Measurements from ENCODE around the gene ZHX3.

The ZHX3 gene

GRCh38 chr20:41304424-41305079, 13.0 kb downstream of the ZHX3 start:
- TF ChIP-seq, protein P1, sequence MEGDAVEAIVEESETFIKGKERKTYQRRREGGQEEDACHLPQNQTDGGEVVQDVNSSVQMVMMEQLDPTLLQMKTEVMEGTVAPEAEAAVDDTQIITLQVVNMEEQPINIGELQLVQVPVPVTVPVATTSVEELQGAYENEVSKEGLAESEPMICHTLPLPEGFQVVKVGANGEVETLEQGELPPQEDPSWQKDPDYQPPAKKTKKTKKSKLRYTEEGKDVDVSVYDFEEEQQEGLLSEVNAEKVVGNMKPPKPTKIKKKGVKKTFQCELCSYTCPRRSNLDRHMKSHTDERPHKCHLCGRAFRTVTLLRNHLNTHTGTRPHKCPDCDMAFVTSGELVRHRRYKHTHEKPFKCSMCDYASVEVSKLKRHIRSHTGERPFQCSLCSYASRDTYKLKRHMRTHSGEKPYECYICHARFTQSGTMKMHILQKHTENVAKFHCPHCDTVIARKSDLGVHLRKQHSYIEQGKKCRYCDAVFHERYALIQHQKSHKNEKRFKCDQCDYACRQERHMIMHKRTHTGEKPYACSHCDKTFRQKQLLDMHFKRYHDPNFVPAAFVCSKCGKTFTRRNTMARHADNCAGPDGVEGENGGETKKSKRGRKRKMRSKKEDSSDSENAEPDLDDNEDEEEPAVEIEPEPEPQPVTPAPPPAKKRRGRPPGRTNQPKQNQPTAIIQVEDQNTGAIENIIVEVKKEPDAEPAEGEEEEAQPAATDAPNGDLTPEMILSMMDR (IDR thresholded peaks at IDR 0.05): no peak
- no peak overlapping the region for H3K27ac ChIP-seq
- no peak overlapping the region for H3K9ac ChIP-seq
- H3K4me2 ChIP-seq (ENCODE audit: low read length): no peak overlapping the region
- H3K36me3 ChIP-seq (ENCODE audit: control insufficient read depth, insufficient read depth, low read length): no peaks in the 10 kb centered on the region
- peaks cover 26% of the 10 kb centered on the region for H3K4me1 ChIP-seq
- H3K4me3 ChIP-seq (ENCODE audit: low read depth, low read length): no peak overlapping the region
- H3K79me2 ChIP-seq: peaks cover 38% of the 10 kb centered on the region
- H3K9me3 ChIP-seq (ENCODE audit: control insufficient read depth, low read length): no peaks in the 10 kb centered on the region
- no peak overlapping the region for H2AFZ ChIP-seq
- no peaks in the 10 kb centered on the region for H3K27me3 ChIP-seq (ENCODE audit: control insufficient read depth, insufficient read depth, low read length)

GRCh38 chr20:41304002-41304401, 13.5 kb downstream of the ZHX3 start:
- Histone ChIP-seq H3K4me3 (ENCODE audit: low read depth, low read length) (no peak overlapping the region), H3K36me3 (ENCODE audit: control insufficient read depth, insufficient read depth, low read length) (no peaks in the 10 kb centered on the region), H3K4me1 (peaks cover 26% of the 10 kb centered on the region), H2AFZ (no peak overlapping the region), H3K9me3 (ENCODE audit: control insufficient read depth, low read length) (no peaks in the 10 kb centered on the region), H3K9ac (no peak overlapping the region), H3K27ac (no peak overlapping the region), H3K79me2 (peaks cover 38% of the 10 kb centered on the region), H3K27me3 (ENCODE audit: control insufficient read depth, insufficient read depth, low read length) (no peaks in the 10 kb centered on the region), H3K4me2 (ENCODE audit: low read length) (no peak overlapping the region)
- TF ChIP-seq, protein P1 (IDR thresholded peaks at IDR 0.05): no peak

DNA sequence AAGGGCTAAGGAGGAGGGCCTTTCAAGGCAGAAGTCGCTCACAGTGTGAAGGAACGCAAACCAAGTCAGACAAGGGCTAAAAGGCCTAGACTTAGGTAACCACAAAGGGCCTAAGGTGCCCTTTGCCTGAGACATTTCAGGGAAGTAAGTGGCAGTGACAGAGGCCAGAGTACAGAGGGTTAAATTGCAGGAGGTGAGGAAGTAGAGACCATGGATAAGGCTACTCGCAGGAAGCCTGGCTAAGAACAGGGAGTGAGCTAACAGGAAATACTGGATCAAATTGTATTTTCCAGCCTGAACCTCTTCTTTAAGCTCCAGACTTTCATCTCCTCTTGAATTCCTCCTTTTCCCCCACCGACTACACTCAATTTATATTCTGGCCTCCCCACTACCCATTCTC, 16.6 kb downstream of the ZHX3 start:
- TF ChIP-seq, protein P1 (IDR thresholded peaks at IDR 0.05): no peak
- Histone ChIP-seq H3K27me3 (ENCODE audit: control insufficient read depth, insufficient read depth, low read length) (no peaks in the 10 kb centered on the region), H3K27ac (peak overlapping the region; percentile 61), H3K9me3 (ENCODE audit: control insufficient read depth, low read length) (no peaks in the 10 kb centered on the region), H3K4me3 (ENCODE audit: low read depth, low read length) (no peak overlapping the region), H3K9ac (no peak overlapping the region), H3K4me2 (ENCODE audit: low read length) (peak overlapping the region; percentile 39), H3K79me2 (peaks cover 33% of the 10 kb centered on the region), H3K36me3 (ENCODE audit: control insufficient read depth, insufficient read depth, low read length) (no peaks in the 10 kb centered on the region), H3K4me1 (peaks cover 20% of the 10 kb centered on the region), H2AFZ (peak overlapping the region; percentile 21)

- Histone ChIP-seq H3K36me3 (ENCODE audit: control insufficient read depth, insufficient read depth, low read length) (no peaks in the 10 kb centered on the region), H3K27me3 (ENCODE audit: control insufficient read depth, insufficient read depth, low read length) (no peaks in the 10 kb centered on the region), H3K79me2 (peaks cover 36% of the 10 kb centered on the region), H3K4me1 (peaks cover 20% of the 10 kb centered on the region), H3K27ac (peak overlapping the region; percentile 61), H3K9me3 (ENCODE audit: control insufficient read depth, low read length) (no peaks in the 10 kb centered on the region), H3K9ac (no peak overlapping the region), H3K4me3 (ENCODE audit: low read depth, low read length) (no peak overlapping the region), H2AFZ (peak overlapping the region; percentile 21), H3K4me2 (ENCODE audit: low read length) (peak overlapping the region; percentile 39)
- TF ChIP-seq, protein P1 (IDR thresholded peaks at IDR 0.05): no peak
These were observed 17.1 kb downstream of the ZHX3 start for GRCh38 chr20:41300383-41300782.

DNA sequence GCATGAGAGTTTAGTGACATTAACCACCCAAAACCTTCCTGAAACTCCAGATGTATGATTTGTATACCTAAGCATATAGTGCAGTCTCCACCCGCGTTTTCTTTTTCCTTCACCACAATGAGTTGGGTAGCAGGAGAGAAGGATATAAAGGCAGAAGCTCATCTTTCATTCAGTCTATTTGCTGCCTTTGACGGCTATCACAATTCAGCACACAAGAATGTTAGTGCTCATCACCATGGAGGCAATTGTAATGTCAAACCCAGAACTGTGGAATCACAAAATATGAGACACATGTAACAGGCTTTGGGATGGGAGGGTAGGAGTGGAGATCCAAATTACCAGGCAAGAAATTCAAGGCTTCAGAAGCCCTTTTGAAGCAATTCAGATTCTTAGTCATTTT, 17.6 kb downstream of the ZHX3 start:
- H3K4me2 ChIP-seq (ENCODE audit: low read length): peak overlapping the region; percentile 18
- peaks cover 20% of the 10 kb centered on the region for H3K4me1 ChIP-seq
- no peak overlapping the region for H3K4me3 ChIP-seq (ENCODE audit: low read depth, low read length)
- H3K9me3 ChIP-seq (ENCODE audit: control insufficient read depth, low read length): no peaks in the 10 kb centered on the region
- peak overlapping the region; percentile 61 for H3K27ac ChIP-seq
- TF ChIP-seq, protein P1 (IDR thresholded peaks at IDR 0.05): no peak
- H3K9ac ChIP-seq: no peak overlapping the region
- no peaks in the 10 kb centered on the region for H3K27me3 ChIP-seq (ENCODE audit: control insufficient read depth, insufficient read depth, low read length)
- H3K36me3 ChIP-seq (ENCODE audit: control insufficient read depth, insufficient read depth, low read length): no peaks in the 10 kb centered on the region
- H2AFZ ChIP-seq: no peak overlapping the region
- peaks cover 31% of the 10 kb centered on the region for H3K79me2 ChIP-seq
